Measurements from ENCODE around the gene BBS4. TPM values are rescaled to one million over a fixed set of nuclear protein-coding genes. Genes with fewer than 3 reads are reported as not detected.
"Not testable (repeated sequence)": the region's sequence is repeated elsewhere in the genome, so short reads cannot be mapped to it uniquely, and the experiment has no call there.

BBS4 gene, protein sequence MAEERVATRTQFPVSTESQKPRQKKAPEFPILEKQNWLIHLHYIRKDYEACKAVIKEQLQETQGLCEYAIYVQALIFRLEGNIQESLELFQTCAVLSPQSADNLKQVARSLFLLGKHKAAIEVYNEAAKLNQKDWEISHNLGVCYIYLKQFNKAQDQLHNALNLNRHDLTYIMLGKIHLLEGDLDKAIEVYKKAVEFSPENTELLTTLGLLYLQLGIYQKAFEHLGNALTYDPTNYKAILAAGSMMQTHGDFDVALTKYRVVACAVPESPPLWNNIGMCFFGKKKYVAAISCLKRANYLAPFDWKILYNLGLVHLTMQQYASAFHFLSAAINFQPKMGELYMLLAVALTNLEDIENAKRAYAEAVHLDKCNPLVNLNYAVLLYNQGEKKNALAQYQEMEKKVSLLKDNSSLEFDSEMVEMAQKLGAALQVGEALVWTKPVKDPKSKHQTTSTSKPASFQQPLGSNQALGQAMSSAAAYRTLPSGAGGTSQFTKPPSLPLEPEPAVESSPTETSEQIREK
- total RNA-seq (10 to 100 TPM in 4 of 6 donors, 1 to 10 TPM in 2; 9.0 to 15.1 (median 10.4) TPM), polyA plus RNA-seq (10 to 100 TPM in 1 of 2 donors, 1 to 10 TPM in 1; 8.6 to 19.2 TPM)

- intact Hi-C loops (cut with DNase I), result no loop called here
- peaks cover 0 to 4% (median 0%) of the 10 kb centered on the region in 3 donors for H3K4me1 ChIP-seq
- no peaks in the 10 kb centered on the region for H3K36me3 ChIP-seq
- 1% methylated on average over 49 of the region's 49 CpGs for WGBS, 2 donors
- ATAC-seq (peak; percentile 94 to 99 (median 96)), DNase-seq (peak; percentile 86 to 94 (median 90)), FAIRE-seq (no peak)
- H3K27ac ChIP-seq, result peak within 1 kb of the TSS; percentile 92 to 94 (median 94)
- TF ChIP-seq, protein P1, sequence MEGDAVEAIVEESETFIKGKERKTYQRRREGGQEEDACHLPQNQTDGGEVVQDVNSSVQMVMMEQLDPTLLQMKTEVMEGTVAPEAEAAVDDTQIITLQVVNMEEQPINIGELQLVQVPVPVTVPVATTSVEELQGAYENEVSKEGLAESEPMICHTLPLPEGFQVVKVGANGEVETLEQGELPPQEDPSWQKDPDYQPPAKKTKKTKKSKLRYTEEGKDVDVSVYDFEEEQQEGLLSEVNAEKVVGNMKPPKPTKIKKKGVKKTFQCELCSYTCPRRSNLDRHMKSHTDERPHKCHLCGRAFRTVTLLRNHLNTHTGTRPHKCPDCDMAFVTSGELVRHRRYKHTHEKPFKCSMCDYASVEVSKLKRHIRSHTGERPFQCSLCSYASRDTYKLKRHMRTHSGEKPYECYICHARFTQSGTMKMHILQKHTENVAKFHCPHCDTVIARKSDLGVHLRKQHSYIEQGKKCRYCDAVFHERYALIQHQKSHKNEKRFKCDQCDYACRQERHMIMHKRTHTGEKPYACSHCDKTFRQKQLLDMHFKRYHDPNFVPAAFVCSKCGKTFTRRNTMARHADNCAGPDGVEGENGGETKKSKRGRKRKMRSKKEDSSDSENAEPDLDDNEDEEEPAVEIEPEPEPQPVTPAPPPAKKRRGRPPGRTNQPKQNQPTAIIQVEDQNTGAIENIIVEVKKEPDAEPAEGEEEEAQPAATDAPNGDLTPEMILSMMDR (IDR thresholded peaks at IDR 0.05), result no peak
- no peaks in the 10 kb centered on the region for H3K27me3 ChIP-seq
- H3K4me3 ChIP-seq, result peak within 1 kb of the TSS; percentile 41 to 62 (median 53)
- no peaks in the 10 kb centered on the region for H3K9me3 ChIP-seq
Observed at GRCh38 chr15:72685925-72686794, at the start of gene BBS4, which contains the start of gene HIGD2B. Gene BBS4, plus strand, starts transcription at chr15:72686207. Its CDS starts 21 bp downstream, at chr15:72686228. Gene HIGD2B, minus strand, starts transcription at chr15:72686182. Its CDS starts 9,808 bp downstream, at chr15:72676374.

DNA sequence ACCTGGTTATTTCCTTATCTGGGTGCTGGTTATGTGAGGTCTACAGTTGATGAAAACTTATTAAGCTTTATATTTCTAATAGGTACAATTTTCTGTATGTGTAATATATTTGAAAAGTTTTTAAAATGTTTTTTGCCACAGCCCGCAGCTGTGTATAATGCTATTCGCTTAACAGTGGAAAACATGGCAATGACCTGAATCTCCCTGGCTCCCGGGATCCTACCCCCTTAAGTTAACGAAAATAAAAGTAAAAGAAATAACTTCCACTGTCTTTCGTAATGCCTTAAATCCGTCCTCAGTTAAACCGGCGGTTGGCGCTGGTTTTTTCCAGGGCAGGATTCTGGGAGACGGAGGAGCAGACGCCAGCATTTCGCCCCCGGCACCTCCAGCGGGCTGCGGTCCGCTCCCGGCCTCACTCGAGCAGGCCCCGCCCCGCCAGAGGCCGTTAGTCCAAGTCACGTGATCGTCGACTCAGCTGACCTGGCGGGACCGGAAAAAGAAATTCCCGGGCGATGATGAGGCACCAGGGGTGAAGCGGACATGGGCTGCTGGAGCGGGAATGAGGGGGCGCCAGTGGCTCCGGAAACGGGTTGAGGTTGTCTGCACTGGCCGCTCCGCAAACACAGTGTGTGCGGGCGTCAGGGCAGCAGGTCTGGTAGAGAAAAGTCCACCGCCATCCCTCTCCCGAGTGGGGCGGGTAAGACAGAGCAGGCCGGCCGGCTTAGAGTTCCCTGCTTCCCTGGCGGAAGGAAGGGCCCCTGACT lies 49.3 kb upstream of the BBS4 start:
- ATAC-seq, result peak; percentile 95 to 98 (median 97)
- H3K27me3 ChIP-seq; H3K9me3 ChIP-seq; intact Hi-C loops (cut with DNase I); H3K4me1 ChIP-seq; H3K27ac ChIP-seq; FAIRE-seq; H3K36me3 ChIP-seq: not testable (repeated sequence)
- WGBS, 2 donors, result 1 to 2% methylated on average over 13 to 23 of the region's 43 CpGs
- peak; percentile 65 to 90 (median 84) for DNase-seq
- H3K4me3 ChIP-seq, result peak overlapping the region in 2 of 4 donors; percentile 20 to 40

- FAIRE-seq; H3K4me1 ChIP-seq; DNase-seq; intact Hi-C loops (cut with DNase I); H3K9me3 ChIP-seq; ATAC-seq; H3K36me3 ChIP-seq; H3K27ac ChIP-seq; H3K4me3 ChIP-seq; H3K27me3 ChIP-seq: not testable (repeated sequence)
- WGBS, 2 donors, result no CpG with 5 or more reads among the region's 26 CpGs
Observed at GRCh38 chr15:72639759-72640483, 46.1 kb upstream of the BBS4 start.

- DNase-seq; H3K9me3 ChIP-seq; FAIRE-seq; ATAC-seq; intact Hi-C loops (cut with DNase I); H3K4me3 ChIP-seq; H3K4me1 ChIP-seq; H3K27me3 ChIP-seq; H3K27ac ChIP-seq; H3K36me3 ChIP-seq: not testable (repeated sequence)
- no CpG with 5 or more reads among the region's 2 CpGs for WGBS, 2 donors
Observed at GRCh38 chr15:72642271-72642670, 43.7 kb upstream of the BBS4 start.

- H3K27ac ChIP-seq; H3K4me3 ChIP-seq; H3K27me3 ChIP-seq; DNase-seq; H3K4me1 ChIP-seq; FAIRE-seq; H3K36me3 ChIP-seq; H3K9me3 ChIP-seq; intact Hi-C loops (cut with DNase I); ATAC-seq: not testable (repeated sequence)
- 67 to 79% methylated on average over 8 of the region's 10 CpGs for WGBS, 2 donors
Observed at GRCh38 chr15:72648631-72649253, 37.3 kb upstream of the BBS4 start.

DNA sequence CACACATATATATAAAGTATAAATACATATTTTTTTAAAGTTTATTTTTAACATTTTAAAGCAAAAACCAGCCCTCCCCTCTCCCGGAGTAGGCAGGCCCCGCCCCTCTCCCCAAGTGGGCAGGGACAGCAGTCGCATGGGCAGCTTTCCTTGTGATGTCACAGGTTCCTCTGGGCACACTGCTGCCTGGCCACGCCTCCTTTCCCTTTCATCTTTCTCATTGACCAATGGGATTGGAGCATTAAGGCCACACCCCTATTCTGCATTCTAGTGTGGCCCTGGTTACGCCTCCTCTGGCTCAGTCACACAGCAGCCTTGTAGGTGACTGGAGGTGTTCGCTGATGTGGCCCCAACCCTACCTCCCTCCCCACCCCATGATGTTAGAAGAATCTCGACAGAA lies 31.6 kb upstream of the BBS4 start, which contains the start of gene GOLGA6B:
TSS of gene GOLGA6B (plus strand) at position 301 of the 400 bp plus-strand sequence. CDS start at position 342, 41 bp downstream.
- ATAC-seq; H3K9me3 ChIP-seq; DNase-seq; H3K4me1 ChIP-seq; FAIRE-seq; H3K27ac ChIP-seq; H3K27me3 ChIP-seq; H3K4me3 ChIP-seq; intact Hi-C loops (cut with DNase I); H3K36me3 ChIP-seq: not testable (repeated sequence)
- no CpG with 5 or more reads among the region's 7 CpGs for WGBS, 2 donors

DNA sequence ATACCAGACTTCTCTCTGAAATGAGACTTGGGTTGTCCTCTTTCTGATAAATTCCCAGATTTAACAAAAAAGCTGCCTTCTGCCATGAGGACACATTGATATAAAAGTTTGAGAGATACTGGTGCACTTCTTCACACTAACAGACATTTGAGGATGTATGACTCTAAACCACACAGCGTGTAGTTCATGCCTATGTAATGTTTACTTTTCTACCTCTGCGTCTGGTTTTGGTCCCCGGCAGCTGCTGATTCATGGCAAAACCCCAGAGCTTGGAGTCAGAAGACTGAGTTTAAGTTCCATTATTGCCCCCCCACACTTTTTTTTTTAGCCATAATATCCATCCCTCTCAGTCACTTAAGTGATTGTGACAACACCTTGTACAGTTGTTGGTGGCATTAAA lies 30.0 kb upstream of the BBS4 start:
- DNase-seq; H3K4me1 ChIP-seq; H3K27me3 ChIP-seq; H3K27ac ChIP-seq; H3K9me3 ChIP-seq; intact Hi-C loops (cut with DNase I); ATAC-seq; H3K4me3 ChIP-seq; FAIRE-seq; H3K36me3 ChIP-seq: not testable (repeated sequence)
- WGBS, 2 donors, result no CpG with 5 or more reads among the region's 3 CpGs

DNA sequence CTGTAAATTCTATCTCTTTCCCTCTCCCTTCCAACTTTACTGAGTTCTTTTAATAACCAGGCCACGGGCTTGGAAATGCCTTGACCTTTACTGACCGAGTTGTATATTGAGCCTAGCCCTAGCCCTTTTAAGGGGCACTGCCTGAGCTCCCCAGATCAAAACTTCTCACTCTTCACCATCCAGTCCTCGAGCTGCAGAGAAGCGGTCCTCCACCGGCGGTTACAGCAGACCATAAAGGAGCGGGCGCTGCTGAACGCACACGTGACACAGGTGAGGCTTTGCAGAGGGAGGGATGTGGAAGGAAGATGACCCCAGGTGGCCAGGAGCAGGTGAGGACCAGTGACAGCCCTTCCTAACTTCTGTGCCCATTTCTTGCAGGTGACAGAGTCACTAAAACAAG lies 24.9 kb upstream of the BBS4 start:
- H3K9me3 ChIP-seq; H3K4me3 ChIP-seq; FAIRE-seq; H3K4me1 ChIP-seq; H3K27ac ChIP-seq; H3K36me3 ChIP-seq; ATAC-seq; intact Hi-C loops (cut with DNase I); H3K27me3 ChIP-seq: not testable (repeated sequence)
- peak in 1 of 6 donors; percentile 35 for DNase-seq
- WGBS, 2 donors, result 64 to 69% methylated on average over 8 of the region's 10 CpGs

GRCh38 chr15:72663931-72664330 lies 22.1 kb upstream of the BBS4 start:
- DNase-seq; H3K9me3 ChIP-seq; FAIRE-seq; ATAC-seq; H3K4me1 ChIP-seq; H3K27me3 ChIP-seq; H3K4me3 ChIP-seq; H3K27ac ChIP-seq; intact Hi-C loops (cut with DNase I); H3K36me3 ChIP-seq: not testable (repeated sequence)
- WGBS, 2 donors, result no CpG with 5 or more reads among the region's 8 CpGs
